Heart right ventricle (tissue), 16 donors: ENCODE data around the gene KLF11. TPM values are rescaled to one million over a fixed set of nuclear protein-coding genes. Genes with fewer than 3 reads are reported as not detected.

Source experiments
- ATAC-seq, 8 donors: fragments of 200-7000 bp; cut with Tn5 transposase; one replicate each; pipeline ENCODE4 v1.9.1; 2020; ENCODE audit warnings: mild to moderate bottlenecking in 8 of 8, moderate library complexity in 8 of 8, moderate number of reproducible peaks in 1 of 8
- DNase-seq, 2 donors: peaks; one replicate each; pipeline ENCODE4 v3.0.0-alpha.2; 2020
- H3K27ac ChIP-seq, 10 donors: fragments of 200-600 bp; sonication (generic) in 2 of 10; one replicate each; pipeline versions ENCODE4 v1.5.0 to v1.8.0; 2020 to 2022; ENCODE audit warnings: mild to moderate bottlenecking in 3 of 10
- H3K27me3 ChIP-seq, 7 donors: fragments of 200-600 bp; one replicate each; pipeline ENCODE4 v1.8.0; 2021 to 2022; ENCODE audit warnings: mild to moderate bottlenecking in 2 of 7
- H3K36me3 ChIP-seq, 9 donors: fragments of 200-600 bp; sonication (generic) in 1 of 9; one replicate each; pipeline versions ENCODE4 v1.5.0 to v1.8.0; 2020 to 2022; ENCODE audit warnings: mild to moderate bottlenecking in 2 of 9
- H3K4me1 ChIP-seq, 9 donors: fragments of 200-600 bp; sonication (generic) in 1 of 9; one replicate each; pipeline versions ENCODE4 v1.5.0 to v1.8.0; 2020 to 2022; ENCODE audit warnings: mild to moderate bottlenecking in 4 of 9
- H3K4me3 ChIP-seq, 10 donors: fragments of 200-600 bp; sonication (generic) in 2 of 10; one replicate each; pipeline versions ENCODE4 v1.5.0 to v1.8.0; 2020 to 2022; ENCODE audit warnings: mild to moderate bottlenecking in 7 of 10, moderate library complexity in 2 of 10
- H3K9me3 ChIP-seq, 11 donors: fragments of 200-600 bp in 10 of 11; sonication (generic) in 2 of 11; one replicate each; pipeline versions ENCODE4 v1.5.0 to v1.8.0; 2013 to 2022; ENCODE audit warnings: mild to moderate bottlenecking in 2 of 11, control low read depth in 1 of 11, moderate library complexity in 1 of 11
- WGBS, 2 donors: extraction: QIAGEN DNeasy Blood & Tissue Kit; methylation state at CpG; one replicate each; pipeline ENCODE4 v1.1.7; 2013; ENCODE audit warnings: inconsistent platforms in 1 of 2; 5-methylcytosine and 5-hydroxymethylcytosine counted together
- intact Hi-C, 10 donors: fragments of 100-400 bp; cut with DNase I; formaldehyde crosslinking; loops; one replicate each; pipeline versions ENCODE4 v1.11.1 to v1.14.2; 2022
- polyA plus RNA-seq, 2 donors: library from polyadenylated mRNA; stranded (reverse); fragments of 200-250 nt; gene quantifications; one replicate each; pipeline ENCODE4 v1.2.3, GENCODE V29; 2013
- total RNA-seq, 10 donors: library from RNA; stranded (reverse); fragmentation: NEBNext Ultra II Directional in 3 of 10; extraction: Animal tissue kit (Norgen Biotek cat#: 25700) in 3 of 10; gene quantifications; one replicate each; pipeline versions ENCODE4 v1.2.1 to v1.2.4, GENCODE V29; 2021 to 2023
- TF ChIP-seq, protein P1 (sequence below), 9 donors: fragments of 200-600 bp; sonication (generic) in 2 of 9; IDR thresholded peaks; one replicate each; pipeline versions ENCODE4 v1.5.0 to v1.8.0; 2021 to 2022; ENCODE audit warnings: antibody characterized with exemption in 9 of 9, mild to moderate bottlenecking in 5 of 9, moderate library complexity in 1 of 9
- donor health status: Arrhythmogenic right ventricular cardiomyopathy.
- donor health status: ischemic (EF 13 %, LVEDD 7.1; RV severe dilation, severe dysfunction).
- donor health status: healthy with polysubstance abuse.
- donor health status: DM: no; HTN: yes; CAD: no.
- donor health status: DM: no; HTN: no; CAD: no.
- donor health status: ischemic (EF 25% LVEDD 6.9; RV normal size, moderate dysfunction).
- donor health status: ischemic (EF 25% LVEDD 5.7; RV mildly dilated, moderate dysfunction).
- donor health status: healthy.
- donor health status: DM: yes; HTN: yes; CAD: no.
- donor health status: Ischemic cardiomyopathy.
- donor health status: ischemic (EF 35%, LVEDD 5.7; RV mildly dilated, moderate dysfunction).
- donor health status: nonischemic (EF 11% LVEDD 7.7; RV severe dilation, severe dysfunction).
- donor health status: DM: yes; HTN: yes; CAD: no.
- donor health status: PGD.
- donor health status: ischemic (EF 29% LVEDD 5.4; RV normal size, mild dysfunction).
- donor health status: nonischemic (EF 23%, LVEDD 6.1; RV moderate dilation, normal function).

KLF11 gene
- total and polyA plus RNA-seq, 12 donors, result 6.1 to 33.7 (median 19.3) TPM

DNA sequence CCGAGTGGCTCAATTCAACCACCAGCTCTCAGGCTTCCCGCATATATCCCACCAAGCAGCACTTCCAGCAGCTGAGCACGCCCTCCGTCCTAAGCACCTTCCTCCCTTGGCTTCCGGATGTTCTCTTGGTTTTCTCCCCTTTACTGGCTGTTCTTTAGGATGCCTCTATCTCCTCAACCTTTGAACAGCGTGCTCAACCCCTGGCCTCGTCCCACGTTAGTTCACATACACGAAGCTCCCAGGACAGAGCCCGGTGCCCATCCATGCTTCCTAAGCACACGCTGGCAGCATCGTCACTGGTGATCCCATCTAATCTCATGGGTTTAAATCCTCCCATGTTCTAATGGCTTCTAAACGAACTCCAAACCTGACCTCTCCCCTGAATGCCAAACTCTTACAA is 33.2 kb downstream of the KLF11 start:
- WGBS, 2 donors, result 84 to 87% methylated on average over 13 of the region's 13 CpGs
- intact Hi-C loops, result loop anchor here in 4 of 10 donors (10.0 kb wide), 2 partner anchors 578 to 588 kb away; no protein-coding TSS in a partner anchor
- no peak overlapping the region for H3K27ac ChIP-seq
- H3K36me3 ChIP-seq, result no peaks in the 10 kb centered on the region
- peaks cover 4 to 35% (median 21%) of the 10 kb centered on the region in 9 donors for H3K4me1 ChIP-seq
- H3K27me3 ChIP-seq, result peaks cover 0 to 82% (median 20%) of the 10 kb centered on the region in 7 donors
- TF ChIP-seq, protein P1, sequence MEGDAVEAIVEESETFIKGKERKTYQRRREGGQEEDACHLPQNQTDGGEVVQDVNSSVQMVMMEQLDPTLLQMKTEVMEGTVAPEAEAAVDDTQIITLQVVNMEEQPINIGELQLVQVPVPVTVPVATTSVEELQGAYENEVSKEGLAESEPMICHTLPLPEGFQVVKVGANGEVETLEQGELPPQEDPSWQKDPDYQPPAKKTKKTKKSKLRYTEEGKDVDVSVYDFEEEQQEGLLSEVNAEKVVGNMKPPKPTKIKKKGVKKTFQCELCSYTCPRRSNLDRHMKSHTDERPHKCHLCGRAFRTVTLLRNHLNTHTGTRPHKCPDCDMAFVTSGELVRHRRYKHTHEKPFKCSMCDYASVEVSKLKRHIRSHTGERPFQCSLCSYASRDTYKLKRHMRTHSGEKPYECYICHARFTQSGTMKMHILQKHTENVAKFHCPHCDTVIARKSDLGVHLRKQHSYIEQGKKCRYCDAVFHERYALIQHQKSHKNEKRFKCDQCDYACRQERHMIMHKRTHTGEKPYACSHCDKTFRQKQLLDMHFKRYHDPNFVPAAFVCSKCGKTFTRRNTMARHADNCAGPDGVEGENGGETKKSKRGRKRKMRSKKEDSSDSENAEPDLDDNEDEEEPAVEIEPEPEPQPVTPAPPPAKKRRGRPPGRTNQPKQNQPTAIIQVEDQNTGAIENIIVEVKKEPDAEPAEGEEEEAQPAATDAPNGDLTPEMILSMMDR (IDR thresholded peaks at IDR 0.05), result no peak
- no peaks in the 10 kb centered on the region for H3K9me3 ChIP-seq
- no peak overlapping the region for H3K4me3 ChIP-seq
- DNase-seq (no peak), ATAC-seq (no peak)

DNA sequence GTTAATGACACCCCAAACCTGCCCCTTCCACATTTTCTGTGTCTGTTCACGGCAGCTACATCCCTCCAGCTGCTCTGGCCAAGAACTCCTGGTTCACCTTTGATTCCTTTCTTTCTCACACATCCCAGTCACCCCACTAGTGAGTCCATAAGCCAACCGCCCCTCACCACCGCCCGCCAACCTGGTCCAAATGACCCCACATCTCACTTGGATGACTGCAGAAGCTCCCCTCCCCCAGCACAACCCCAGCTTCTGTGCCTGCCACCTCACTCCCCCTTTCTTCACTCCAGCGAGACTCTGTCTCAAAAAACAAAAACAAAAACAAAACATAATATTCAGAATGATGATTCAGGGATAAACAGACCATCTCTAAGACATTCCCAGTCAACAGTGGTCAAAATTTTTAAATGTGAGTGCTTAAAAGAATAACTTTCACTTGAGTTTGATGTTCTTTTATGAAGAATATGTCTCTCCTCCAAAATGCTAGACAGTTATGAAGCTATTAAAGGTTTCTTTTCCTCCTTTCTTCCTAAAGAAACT is 33.7 kb downstream of the KLF11 start:
- Histone ChIP-seq H3K36me3 (no peaks in the 10 kb centered on the region), H3K27ac (no peak overlapping the region), H3K27me3 (peaks cover 0 to 87% (median 26%) of the 10 kb centered on the region in 7 donors), H3K4me3 (no peak overlapping the region), H3K4me1 (peaks cover 4 to 35% (median 21%) of the 10 kb centered on the region in 9 donors), H3K9me3 (no peaks in the 10 kb centered on the region)
- DNase-seq, result no peak
- intact Hi-C loops, result loop anchor here in 4 of 10 donors (10.0 kb wide), 2 partner anchors 578 to 588 kb away; no protein-coding TSS in a partner anchor
- ATAC-seq, result no peak
- WGBS, 2 donors, result 93% methylated on average over 5 of the region's 5 CpGs
- TF ChIP-seq, protein P1 (IDR thresholded peaks at IDR 0.05), result no peak

DNA sequence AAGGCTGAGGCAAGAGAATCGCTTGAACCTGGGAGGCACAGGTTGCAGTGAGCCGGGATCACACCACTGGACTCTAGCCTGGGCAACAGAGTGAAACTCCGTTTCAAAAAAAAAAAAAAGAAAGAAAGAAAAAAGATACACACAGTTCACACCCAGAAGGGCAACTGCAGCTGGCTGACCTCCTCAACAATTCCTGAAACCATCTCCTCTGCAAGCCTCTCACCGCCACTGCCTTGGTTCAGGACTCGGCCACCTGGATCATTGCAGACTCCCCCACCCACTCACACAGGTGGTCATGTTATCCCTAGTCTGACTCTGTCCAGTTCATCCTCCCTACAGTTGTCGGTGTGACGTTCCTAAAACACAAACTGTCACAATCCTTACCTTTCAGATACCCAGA is 34.7 kb downstream of the KLF11 start:
- DNase-seq (no peak), ATAC-seq (no peak)
- Histone ChIP-seq H3K36me3 (no peaks in the 10 kb centered on the region), H3K9me3 (no peaks in the 10 kb centered on the region), H3K4me3 (peak overlapping the region in 1 of 10 donors; percentile 61), H3K27me3 (peaks cover 0 to 96% (median 35%) of the 10 kb centered on the region in 7 donors), H3K27ac (peak overlapping the region in 3 of 10 donors; percentile 82 to 94 (median 89)), H3K4me1 (peaks cover 4 to 27% (median 21%) of the 10 kb centered on the region in 9 donors)
- TF ChIP-seq, protein P1 (IDR thresholded peaks at IDR 0.05), result no peak
- intact Hi-C loops, result loop anchor here in 4 of 10 donors (10.0 kb wide), 2 partner anchors 577 to 587 kb away; no protein-coding TSS in a partner anchor
- 89 to 91% methylated on average over 7 of the region's 7 CpGs for WGBS, 2 donors

DNA sequence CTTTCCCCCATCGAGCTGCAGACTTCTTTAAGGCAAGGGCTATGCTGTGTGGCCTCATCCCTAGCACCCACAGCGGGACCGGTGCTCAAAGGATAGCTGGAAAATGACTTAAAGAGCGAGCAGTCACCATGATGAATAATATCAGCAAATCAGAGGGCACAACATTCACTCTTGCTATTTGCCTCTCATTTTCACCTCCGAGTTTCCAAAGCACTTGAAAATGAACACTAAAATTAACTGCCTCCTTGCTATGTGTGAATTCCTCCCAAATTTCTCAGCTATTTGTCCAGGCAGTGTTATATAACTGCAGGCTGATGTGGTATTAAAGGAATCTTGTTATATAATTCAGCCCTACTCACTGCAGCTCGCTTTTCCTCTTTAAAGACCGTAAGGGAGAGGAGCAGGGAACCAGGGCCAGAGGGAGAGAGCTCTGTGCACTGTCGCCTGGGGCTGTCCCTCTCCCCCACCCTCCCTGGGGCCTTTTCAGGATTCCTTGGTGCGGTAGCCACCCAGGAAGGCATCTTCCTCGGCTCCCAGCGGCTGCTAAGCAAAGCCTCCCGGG is 35.4 kb downstream of the KLF11 start:
- WGBS, 2 donors, result 27 to 28% methylated on average over 12 of the region's 12 CpGs
- DNase-seq (no peak), ATAC-seq (peak; percentile 16 to 77 (median 65))
- intact Hi-C loops, result loop anchor here in 4 of 10 donors (10.0 kb wide), 2 partner anchors 576 to 586 kb away; no protein-coding TSS in a partner anchor
- Histone ChIP-seq H3K4me1 (peaks cover 5 to 32% (median 21%) of the 10 kb centered on the region in 9 donors), H3K9me3 (no peaks in the 10 kb centered on the region), H3K4me3 (peak overlapping the region in 9 of 10 donors; percentile 53 to 64 (median 55)), H3K36me3 (no peaks in the 10 kb centered on the region), H3K27me3 (peaks cover 0 to 96% (median 42%) of the 10 kb centered on the region in 7 donors), H3K27ac (peak overlapping the region in 9 of 10 donors; percentile 33 to 94 (median 81))
- TF ChIP-seq, protein P1 (IDR thresholded peaks at IDR 0.05), result no peak
